Loucy (cell line): ENCODE results near the gene SMDT1.

Experiments used
- H2AFZ ChIP-seq: fragments of 200-600 bp; sonication (generic); 2 replicates; pipeline ENCODE4 v1.6.0; 2016; ENCODE audit warnings: antibody characterized with exemption, mild to moderate bottlenecking, low read length, moderate library complexity
- H3F3A ChIP-seq: fragments of 200-600 bp; 2 replicates; pipeline ENCODE4 v1.6.0; 2016; ENCODE audit warnings: antibody characterized with exemption, low read depth, mild to moderate bottlenecking
- H3K27me3 ChIP-seq: fragments of 200-600 bp; sonication (generic); 2 replicates; pipeline ENCODE4 v1.6.1; 2014; ENCODE audit warnings: low read length, mild to moderate bottlenecking; ENCODE audit not compliant: insufficient read depth, poor library complexity, severe bottlenecking
- H3K36me3 ChIP-seq: fragments of 200-600 bp; sonication (generic); 2 replicates; pipeline ENCODE4 v1.6.1; 2016; ENCODE audit warnings: low read length; ENCODE audit not compliant: insufficient read depth
- H3K4me1 ChIP-seq: fragments of 200-600 bp; sonication (generic); 2 replicates; pipeline ENCODE4 v1.5.1; 2014; ENCODE audit warnings: low read length, mild to moderate bottlenecking; ENCODE audit not compliant: insufficient read depth, poor library complexity, severe bottlenecking
- H3K4me2 ChIP-seq: fragments of 200-600 bp; sonication (generic); 2 replicates; pipeline ENCODE4 v1.6.0; 2014; ENCODE audit warnings: antibody characterized with exemption, low read length, low read depth, mild to moderate bottlenecking; ENCODE audit not compliant: poor library complexity, severe bottlenecking
- H3K4me3 ChIP-seq: fragments of 200-600 bp; sonication (generic); 2 replicates; pipeline ENCODE4 v1.5.1; 2014; ENCODE audit warnings: low read length, mild to moderate bottlenecking, mixed read lengths; ENCODE audit not compliant: poor library complexity, severe bottlenecking
- H3K79me2 ChIP-seq: fragments of 200-600 bp; sonication (generic); 2 replicates; pipeline ENCODE4 v1.6.1; 2014; ENCODE audit warnings: low read length; ENCODE audit not compliant: insufficient read depth
- H3K9ac ChIP-seq: fragments of 200-600 bp; sonication (generic); 2 replicates; pipeline ENCODE4 v1.6.0; 2014; ENCODE audit warnings: mild to moderate bottlenecking, low read depth, low read length, moderate library complexity; ENCODE audit not compliant: poor library complexity, severe bottlenecking
- H3K9me2 ChIP-seq: fragments of 200-600 bp; sonication (generic); replicated peaks from 2 replicates; pipeline ENCODE4 v1.6.1; 2016; ENCODE audit warnings: low read depth, low read length, mixed read lengths
- H3K9me3 ChIP-seq: fragments of 200-600 bp; sonication (generic); 2 replicates; pipeline ENCODE4 v1.6.1; 2014; ENCODE audit warnings: mild to moderate bottlenecking, antibody characterized with exemption, low read length, low read depth; ENCODE audit not compliant: insufficient read depth
- H4K20me1 ChIP-seq: fragments of 200-600 bp; sonication (generic); 2 replicates; pipeline ENCODE4 v1.6.0; 2014; ENCODE audit warnings: antibody characterized with exemption, low read length, mild to moderate bottlenecking; ENCODE audit not compliant: insufficient read depth, poor library complexity, severe bottlenecking
- EZH2phosphoT487 ChIP-seq: fragments of 200-600 bp; IDR thresholded peaks from 2 replicates; pipeline ENCODE4 v1.6.1; 2018; ENCODE audit warnings: antibody characterized with exemption, mild to moderate bottlenecking, moderate library complexity, borderline replicate concordance
- TF ChIP-seq, protein P1 (sequence below): fragments of 200-600 bp; sonication (generic); conservative IDR thresholded peaks from 2 replicates; pipeline ENCODE4 v1.5.1; 2014; ENCODE audit warnings: mild to moderate bottlenecking, antibody characterized with exemption, low read length

The SMDT1 gene

DNA sequence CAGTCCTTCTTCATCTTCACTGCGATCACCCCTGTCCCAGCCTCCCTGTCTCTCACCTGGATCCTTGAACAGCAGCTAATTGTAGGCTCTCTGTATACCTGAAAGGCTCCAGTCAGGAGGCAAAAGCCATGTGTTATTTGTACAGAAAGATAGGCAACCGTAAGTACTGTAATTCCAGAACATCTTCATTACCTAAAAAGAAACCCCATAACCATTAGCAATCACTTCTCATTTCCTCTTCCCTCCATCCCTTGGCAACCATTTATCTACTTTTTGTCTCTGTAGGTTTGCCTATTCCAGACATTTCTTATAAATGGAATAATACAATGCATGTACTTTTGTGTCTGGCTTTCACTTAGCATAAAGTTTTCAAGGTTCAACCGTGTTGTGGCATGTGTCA lies 26.7 kb upstream of the SMDT1 start:
- Histone ChIP-seq H3K27me3 (no peaks in the 10 kb centered on the region), H3F3A (no peaks in the 10 kb centered on the region), H2AFZ (no peak overlapping the region), H3K36me3 (no peaks in the 10 kb centered on the region), H4K20me1 (no peaks in the 10 kb centered on the region), H3K4me1 (no peaks in the 10 kb centered on the region), H3K9ac (no peak overlapping the region), H3K9me2 (no peaks in the 10 kb centered on the region), H3K9me3 (peaks cover 9% of the 10 kb centered on the region; the same call in 1 of the 2 replicates), H3K79me2 (no peaks in the 10 kb centered on the region), H3K4me3 (no peak overlapping the region), H3K4me2 (no peak overlapping the region)
- TF ChIP-seq, protein P1, sequence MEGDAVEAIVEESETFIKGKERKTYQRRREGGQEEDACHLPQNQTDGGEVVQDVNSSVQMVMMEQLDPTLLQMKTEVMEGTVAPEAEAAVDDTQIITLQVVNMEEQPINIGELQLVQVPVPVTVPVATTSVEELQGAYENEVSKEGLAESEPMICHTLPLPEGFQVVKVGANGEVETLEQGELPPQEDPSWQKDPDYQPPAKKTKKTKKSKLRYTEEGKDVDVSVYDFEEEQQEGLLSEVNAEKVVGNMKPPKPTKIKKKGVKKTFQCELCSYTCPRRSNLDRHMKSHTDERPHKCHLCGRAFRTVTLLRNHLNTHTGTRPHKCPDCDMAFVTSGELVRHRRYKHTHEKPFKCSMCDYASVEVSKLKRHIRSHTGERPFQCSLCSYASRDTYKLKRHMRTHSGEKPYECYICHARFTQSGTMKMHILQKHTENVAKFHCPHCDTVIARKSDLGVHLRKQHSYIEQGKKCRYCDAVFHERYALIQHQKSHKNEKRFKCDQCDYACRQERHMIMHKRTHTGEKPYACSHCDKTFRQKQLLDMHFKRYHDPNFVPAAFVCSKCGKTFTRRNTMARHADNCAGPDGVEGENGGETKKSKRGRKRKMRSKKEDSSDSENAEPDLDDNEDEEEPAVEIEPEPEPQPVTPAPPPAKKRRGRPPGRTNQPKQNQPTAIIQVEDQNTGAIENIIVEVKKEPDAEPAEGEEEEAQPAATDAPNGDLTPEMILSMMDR = no peak
- no peak for TF ChIP-seq EZH2phosphoT487

- TF ChIP-seq, protein P1 = no peak
- no peak for TF ChIP-seq EZH2phosphoT487
- H3K27me3 ChIP-seq = no peaks in the 10 kb centered on the region
These were observed 22.6 kb upstream of the SMDT1 start for GRCh38 chr22:42056757-42057511.

DNA sequence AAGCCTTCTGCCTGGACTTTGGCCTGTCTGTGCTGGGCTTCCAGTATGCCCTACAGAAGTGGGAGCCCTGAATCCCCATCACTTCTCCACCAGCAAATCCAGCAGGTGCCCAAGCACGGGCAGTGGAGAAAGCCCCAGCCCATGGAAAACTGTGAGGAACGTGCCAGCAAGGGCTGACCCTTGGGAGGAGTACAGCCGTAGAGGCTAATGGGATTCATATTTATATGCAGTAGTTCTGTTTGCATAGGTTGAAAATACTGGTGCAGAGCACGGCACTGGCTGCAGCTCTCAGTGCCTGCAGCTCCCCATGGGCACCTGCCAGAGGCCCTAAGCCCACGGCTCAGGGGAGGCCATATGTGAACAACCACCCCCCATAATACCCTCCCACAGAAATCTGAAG lies 19.0 kb upstream of the SMDT1 start:
- no peaks in the 10 kb centered on the region for H3K9me2 ChIP-seq
- H2AFZ ChIP-seq = no peak overlapping the region
- H3K4me1 ChIP-seq = no peaks in the 10 kb centered on the region
- no peaks in the 10 kb centered on the region for H3K79me2 ChIP-seq
- H3K36me3 ChIP-seq = no peaks in the 10 kb centered on the region; the same call in 1 of the 2 replicates
- TF ChIP-seq EZH2phosphoT487 = no peak
- TF ChIP-seq, protein P1 = no peak
- no peaks in the 10 kb centered on the region for H3F3A ChIP-seq
- H3K4me3 ChIP-seq = no peak overlapping the region
- no peak overlapping the region for H3K4me2 ChIP-seq
- no peak overlapping the region for H3K9ac ChIP-seq
- no peaks in the 10 kb centered on the region for H3K27me3 ChIP-seq
- H4K20me1 ChIP-seq = no peaks in the 10 kb centered on the region
- H3K9me3 ChIP-seq = peaks cover 9% of the 10 kb centered on the region; the same call in 1 of the 2 replicates

More at GRCh38 chr22:42056757-42057511, 22.6 kb upstream of the SMDT1 start:
- H3K36me3 ChIP-seq = no peaks in the 10 kb centered on the region; the same call in 1 of the 2 replicates
- no peak overlapping the region for H3K9ac ChIP-seq
- H3K4me2 ChIP-seq = no peak overlapping the region
- H4K20me1 ChIP-seq = no peaks in the 10 kb centered on the region
- no peaks in the 10 kb centered on the region for H3K4me1 ChIP-seq
- H3K79me2 ChIP-seq = no peaks in the 10 kb centered on the region
- no peaks in the 10 kb centered on the region for H3K9me2 ChIP-seq
- H3F3A ChIP-seq = no peaks in the 10 kb centered on the region
- no peak overlapping the region for H2AFZ ChIP-seq
- peaks cover 9% of the 10 kb centered on the region; the same call in 1 of the 2 replicates for H3K9me3 ChIP-seq
- no peak overlapping the region for H3K4me3 ChIP-seq
